Measurements from ENCODE around the gene OR52K1. TPM values are rescaled to one million over a fixed set of nuclear protein-coding genes. Genes with fewer than 3 reads are reported as not detected.

OR52K1 gene
- total RNA-seq, 4 donors from 2014 or later: not detected

GRCh38 chr11:4511282-4512245 lies 29.1 kb downstream of the OR52K1 start:
- H3K27ac ChIP-seq: peak overlapping the region in 1 of 4 donors; percentile 37
- TF ChIP-seq POLR2AphosphoS5 (IDR thresholded peaks at IDR 0.05) (peak; percentile 84), CTCF (IDR thresholded peaks at IDR 0.05) (no peak)
- no peaks in the 10 kb centered on the region for H3K9me3 ChIP-seq
- H3K27me3 ChIP-seq: no peaks in the 10 kb centered on the region
- peaks cover 0 to 35% (median 0%) of the 10 kb centered on the region in 3 donors for H3K4me1 ChIP-seq
- H3K36me3 ChIP-seq: no peaks in the 10 kb centered on the region
- 14% methylated on average over 2 of the region's 5 CpGs for WGBS, 2 donors (ENCODE audit: low coverage in 1 of 2)
- ATAC-seq: peak; percentile 66
- no peak overlapping the region for H3K4me3 ChIP-seq

DNA sequence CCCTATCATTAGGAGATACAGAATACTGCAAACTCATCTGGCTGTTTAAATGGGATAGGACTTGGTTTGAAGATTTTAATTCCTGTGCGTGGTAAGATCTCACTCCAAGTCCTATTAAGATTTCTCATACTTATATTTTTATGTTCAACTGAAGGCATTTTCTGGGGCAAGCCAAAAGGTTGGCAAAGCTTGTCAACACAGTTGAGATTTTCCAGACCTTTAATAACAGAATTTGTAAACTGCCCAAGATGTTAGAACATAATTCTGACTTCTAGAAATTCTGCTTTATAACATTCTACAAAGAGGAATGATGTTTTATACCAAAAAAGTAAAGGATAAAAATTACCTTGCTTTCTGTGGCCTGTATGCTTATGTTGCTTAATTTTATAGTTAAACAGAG lies 31.8 kb downstream of the OR52K1 start:
- H3K4me1 ChIP-seq: peaks cover 0 to 35% (median 0%) of the 10 kb centered on the region in 3 donors
- no peaks in the 10 kb centered on the region for H3K36me3 ChIP-seq
- no peaks in the 10 kb centered on the region for H3K27me3 ChIP-seq
- H3K9me3 ChIP-seq: no peaks in the 10 kb centered on the region
- H3K27ac ChIP-seq: no peak overlapping the region
- WGBS, 2 donors (ENCODE audit: low coverage in 1 of 2): 0 to 50% methylated on average over 1 of the region's 1 CpG
- TF ChIP-seq POLR2AphosphoS5 (IDR thresholded peaks at IDR 0.05): peak; percentile 72
- TF ChIP-seq EP300 (IDR thresholded peaks at IDR 0.05): no peak
- H3K4me3 ChIP-seq: no peak overlapping the region
- no peak for ATAC-seq

DNA sequence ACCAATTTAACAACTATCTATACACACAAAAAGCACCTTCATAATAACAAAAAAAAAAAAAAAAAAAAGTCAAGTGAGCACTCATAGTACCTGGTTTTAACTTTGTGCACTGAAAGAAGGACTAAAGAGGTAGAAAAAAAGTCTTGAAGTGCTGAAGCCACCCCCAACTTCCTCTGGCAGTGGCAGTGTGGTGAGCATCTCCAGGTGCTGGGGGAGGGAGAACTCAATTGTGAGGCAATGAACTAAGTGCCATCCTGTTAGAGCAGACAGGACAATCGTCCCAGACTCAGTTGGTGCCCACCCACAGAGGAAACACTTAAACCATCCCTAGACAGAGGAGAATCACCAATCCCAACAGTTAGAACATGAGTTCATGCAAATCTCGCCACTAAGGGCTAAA lies 39.9 kb downstream of the OR52K1 start:
- 33% methylated on average over 2 of the region's 2 CpGs; no CpG with 5 or more reads in 1 of the 2 donors for WGBS, 2 donors (ENCODE audit: low coverage in 1 of 2)
- no peaks in the 10 kb centered on the region for H3K36me3 ChIP-seq
- TF ChIP-seq CTCF (IDR thresholded peaks at IDR 0.05): no peak
- no peak for TF ChIP-seq POLR2AphosphoS5 (IDR thresholded peaks at IDR 0.05)
- TF ChIP-seq POLR2A (IDR thresholded peaks at IDR 0.05): no peak
- no peak for TF ChIP-seq EP300 (IDR thresholded peaks at IDR 0.05)

GRCh38 chr11:4522752-4523151 lies 40.3 kb downstream of the OR52K1 start:
- no peak for ATAC-seq
- Histone ChIP-seq H3K27me3 (no peaks in the 10 kb centered on the region), H3K27ac (no peak overlapping the region), H3K36me3 (no peaks in the 10 kb centered on the region), H3K4me3 (no peak overlapping the region), H3K9me3 (no peaks in the 10 kb centered on the region), H3K4me1 (no peaks in the 10 kb centered on the region)
- TF ChIP-seq POLR2A (IDR thresholded peaks at IDR 0.05): no peak
- TF ChIP-seq CTCF (IDR thresholded peaks at IDR 0.05): no peak
- no peak for TF ChIP-seq EP300 (IDR thresholded peaks at IDR 0.05)
- TF ChIP-seq POLR2AphosphoS5 (IDR thresholded peaks at IDR 0.05): no peak
- 92 to 100% methylated on average over 2 of the region's 6 CpGs for WGBS, 2 donors (ENCODE audit: low coverage in 1 of 2)

More for the DNA sequence above, 39.9 kb downstream of the OR52K1 start:
- no peaks in the 10 kb centered on the region for H3K9me3 ChIP-seq
- no peaks in the 10 kb centered on the region for H3K4me1 ChIP-seq
- no peak for ATAC-seq
- no peak overlapping the region for H3K4me3 ChIP-seq
- H3K27ac ChIP-seq: no peak overlapping the region
- no peaks in the 10 kb centered on the region for H3K27me3 ChIP-seq

- Histone ChIP-seq H3K27me3 (no peaks in the 10 kb centered on the region), H3K36me3 (no peaks in the 10 kb centered on the region), H3K4me1 (no peaks in the 10 kb centered on the region), H3K9me3 (no peaks in the 10 kb centered on the region), H3K27ac (no peak overlapping the region), H3K4me3 (no peak overlapping the region)
- no peak for ATAC-seq
- 70% methylated on average over 1 of the region's 1 CpG; no CpG with 5 or more reads in 1 of the 2 donors for WGBS, 2 donors (ENCODE audit: low coverage in 1 of 2)
- no peak for TF ChIP-seq POLR2AphosphoS5 (IDR thresholded peaks at IDR 0.05)
- TF ChIP-seq EP300 (IDR thresholded peaks at IDR 0.05): no peak
- TF ChIP-seq POLR2A (IDR thresholded peaks at IDR 0.05): no peak
- TF ChIP-seq CTCF (IDR thresholded peaks at IDR 0.05): no peak
These were observed 41.2 kb downstream of the OR52K1 start for GRCh38 chr11:4523666-4524065.
